Gastrocnemius medialis (tissue), 4 donors: ENCODE results near the gene SCT.

ENCODE experiments used
- CTCF ChIP-seq, 5 experiments: fragments of 450-650 bp in 3 of 5; fragments of 200-600 bp in 2 of 5; sonication (generic) in 2 of 5; IDR thresholded peaks in 4 of 5; conservative IDR thresholded peaks in 1 of 5; 1 replicate in 4 of 5; 2 replicates in 1 of 5; pipeline ENCODE4 v1.5.1; 2016 to 2019; ENCODE audit warnings: antibody characterized with exemption in 5 of 5, mild to moderate bottlenecking in 3 of 5, moderate library complexity in 3 of 5
- POLR2A ChIP-seq, 2 donors: fragments of 450-650 bp; IDR thresholded peaks; one replicate each; pipeline ENCODE4 v1.6.1; 2017; ENCODE audit warnings: antibody characterized with exemption in 2 of 2, mild to moderate bottlenecking in 2 of 2, moderate library complexity in 2 of 2

- no peak for TF ChIP-seq CTCF (IDR thresholded peaks at IDR 0.05 in 4 of 5, conservative IDR thresholded peaks at IDR 0.05 in 1 of 5)
- TF ChIP-seq POLR2A (IDR thresholded peaks at IDR 0.05): no peak
Measured at GRCh38 chr11:607971-608659, 18.9 kb downstream of the SCT start.
